Measurements from ENCODE around the gene BAIAP3.

DNA sequence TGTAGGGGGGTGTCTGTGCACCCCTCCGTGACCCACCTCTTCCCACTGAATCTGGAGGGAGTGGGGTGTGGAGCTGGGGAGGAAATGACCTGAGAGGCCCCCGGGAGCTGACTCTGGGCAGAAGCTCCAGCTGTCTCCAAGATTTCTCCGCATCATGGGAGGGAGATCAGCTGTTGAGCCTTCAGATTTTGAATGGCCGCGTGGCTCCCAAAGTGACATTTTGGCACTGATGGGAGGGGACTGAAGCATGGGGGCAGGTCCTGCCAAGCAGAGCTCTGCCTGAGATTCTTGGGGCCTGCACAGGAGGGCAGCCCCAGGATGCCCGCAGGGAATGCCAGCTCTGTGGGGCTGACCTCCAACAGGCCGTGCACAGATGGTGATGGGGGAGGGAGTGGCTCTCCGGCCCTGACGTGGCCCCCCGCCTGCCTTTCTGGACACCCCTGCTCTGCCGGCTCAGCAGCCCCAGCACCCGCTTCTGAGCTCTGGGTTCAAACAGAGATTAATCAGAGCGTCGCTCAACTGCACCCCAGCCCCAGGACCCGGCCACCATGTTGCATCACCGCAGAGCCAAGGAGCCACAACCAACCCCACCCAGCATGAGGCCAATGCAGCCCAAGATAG, 49.3 kb upstream of the BAIAP3 start:
- TF ChIP-seq ZNF384 (IDR thresholded peaks at IDR 0.05) (no peak), ELF4 (IDR thresholded peaks at IDR 0.05) (no peak)
- TF ChIP-seq, protein P1, sequence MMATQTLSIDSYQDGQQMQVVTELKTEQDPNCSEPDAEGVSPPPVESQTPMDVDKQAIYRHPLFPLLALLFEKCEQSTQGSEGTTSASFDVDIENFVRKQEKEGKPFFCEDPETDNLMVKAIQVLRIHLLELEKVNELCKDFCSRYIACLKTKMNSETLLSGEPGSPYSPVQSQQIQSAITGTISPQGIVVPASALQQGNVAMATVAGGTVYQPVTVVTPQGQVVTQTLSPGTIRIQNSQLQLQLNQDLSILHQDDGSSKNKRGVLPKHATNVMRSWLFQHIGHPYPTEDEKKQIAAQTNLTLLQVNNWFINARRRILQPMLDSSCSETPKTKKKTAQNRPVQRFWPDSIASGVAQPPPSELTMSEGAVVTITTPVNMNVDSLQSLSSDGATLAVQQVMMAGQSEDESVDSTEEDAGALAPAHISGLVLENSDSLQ (IDR thresholded peaks at IDR 0.05), result no peak

Data from HEK293T (cell line).